GM18861 (cell line): ENCODE data around the gene C2CD4C.
"Not testable (repeated sequence)": the region's sequence is repeated elsewhere in the genome, so short reads cannot be mapped to it uniquely, and the experiment has no call there.

ENCODE experiments used
- ATAC-seq: cut with Tn5 transposase; IDR thresholded peaks from one replicate; pipeline ENCODE4 v1.9.1; 2021; ENCODE audit not compliant: unreplicated experiment

C2CD4C gene

DNA sequence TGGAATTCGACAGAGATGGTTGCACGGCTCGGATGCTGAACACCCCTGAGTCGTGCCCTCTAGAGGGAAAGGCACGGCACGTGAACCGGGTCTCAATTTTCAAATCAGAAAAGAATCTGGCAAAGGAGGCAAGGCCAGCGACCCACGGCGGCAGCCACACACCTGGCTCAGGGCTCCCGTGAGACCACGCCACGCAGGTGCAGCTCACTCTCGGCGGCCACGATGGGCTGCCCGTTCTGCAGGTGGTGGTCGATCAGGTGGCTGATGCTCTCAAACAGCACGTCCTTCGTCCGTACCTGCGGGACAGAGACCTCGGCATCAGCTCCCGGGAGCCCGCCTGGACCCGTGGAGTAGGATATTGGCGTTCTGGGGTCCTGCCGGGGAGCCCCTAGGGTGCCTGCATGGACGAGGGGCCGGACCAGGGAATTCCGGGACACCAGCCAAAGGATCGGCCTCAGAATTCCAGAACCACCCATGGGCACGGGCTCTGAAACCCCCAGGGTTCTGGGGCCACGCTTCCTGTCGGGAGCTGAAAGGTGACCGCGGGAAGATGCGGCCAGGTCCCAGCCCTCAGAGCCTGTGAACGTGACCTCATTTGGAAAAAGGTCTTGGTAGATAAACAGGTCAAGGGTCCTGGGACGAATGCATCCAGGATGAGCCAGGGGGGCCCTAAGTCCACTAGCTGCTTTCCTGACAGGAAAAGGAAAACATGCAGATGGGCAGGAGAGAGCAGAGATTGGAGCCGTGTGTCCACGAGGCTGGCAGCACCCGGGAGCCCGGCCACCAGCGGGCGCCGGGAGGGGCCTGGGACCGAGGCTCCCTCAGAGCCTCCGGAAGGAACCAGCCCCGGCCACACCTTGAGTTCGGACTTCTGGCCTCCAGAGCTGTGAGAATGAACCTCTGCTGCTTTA, 10.1 kb upstream of the C2CD4C start:
- no peak for ATAC-seq

DNA sequence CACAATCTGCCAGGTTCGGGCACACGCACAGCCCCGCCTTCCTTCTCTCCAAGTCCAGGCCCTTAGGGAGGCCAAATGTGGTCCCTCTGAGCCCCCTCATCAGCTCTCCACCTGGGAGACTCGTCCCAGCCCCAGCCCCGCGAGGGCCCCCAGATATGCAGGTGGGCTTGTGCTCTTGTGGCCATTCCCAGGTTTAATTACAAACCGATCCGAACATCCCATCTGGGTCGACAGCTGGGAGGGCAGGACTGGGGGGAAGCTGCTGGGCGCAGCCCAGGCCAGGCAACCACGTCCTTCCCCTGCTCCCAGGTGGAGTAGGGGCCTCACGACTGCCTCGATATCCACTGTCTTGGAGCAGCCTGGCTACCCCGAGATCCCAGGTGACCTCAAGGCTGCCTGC, 7.5 kb upstream of the C2CD4C start:
- no peak for ATAC-seq

DNA sequence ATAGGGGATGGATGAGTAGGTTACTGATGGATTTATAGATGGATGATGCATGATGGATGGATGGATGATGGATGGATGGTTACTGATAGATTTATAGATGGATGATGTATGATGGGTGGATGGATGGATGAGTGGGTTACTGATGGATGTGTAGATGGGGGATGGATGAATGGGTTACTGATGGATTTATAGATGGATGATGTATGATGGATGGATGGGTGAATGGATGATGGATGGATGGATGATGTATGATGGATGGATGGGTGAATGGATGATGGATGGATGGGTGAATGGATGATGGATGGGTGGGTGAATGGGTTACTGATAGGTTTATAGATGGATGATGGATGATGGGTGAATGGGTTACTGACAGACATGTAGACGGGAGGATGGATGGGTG, 6.3 kb upstream of the C2CD4C start:
- ATAC-seq, result no peak

DNA sequence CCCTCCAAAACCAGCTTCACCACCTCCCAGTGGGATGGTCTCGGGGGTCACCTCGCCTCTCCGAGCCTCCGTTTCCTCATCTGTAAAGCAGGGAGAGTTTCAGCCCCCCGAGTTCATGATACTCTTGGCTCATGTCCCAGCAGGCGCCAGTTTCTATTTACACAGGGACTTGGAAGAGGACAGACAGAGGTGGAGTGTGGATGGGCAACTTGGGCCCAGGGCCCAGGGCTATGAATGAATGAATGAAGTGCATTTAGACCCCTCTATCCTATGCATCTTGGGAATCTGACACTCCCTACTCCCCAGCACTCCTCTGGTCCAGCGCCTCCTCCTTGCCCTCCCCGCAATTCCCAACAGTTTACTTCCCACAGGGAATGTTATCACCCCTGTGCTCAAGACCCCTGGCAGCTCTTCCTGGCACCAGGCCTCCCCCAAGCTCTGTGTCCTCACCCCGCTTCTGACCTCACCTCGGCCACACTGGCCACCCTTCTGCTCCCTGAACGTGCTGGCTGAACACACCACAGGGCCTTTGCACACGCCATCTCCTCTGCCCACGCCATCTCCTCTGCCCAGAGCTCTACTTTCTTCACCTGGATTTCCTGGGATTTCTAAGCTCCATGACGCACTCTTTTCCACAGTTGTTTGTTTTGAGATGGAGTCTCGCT, 4.9 kb upstream of the C2CD4C start:
- ATAC-seq, result no peak

DNA sequence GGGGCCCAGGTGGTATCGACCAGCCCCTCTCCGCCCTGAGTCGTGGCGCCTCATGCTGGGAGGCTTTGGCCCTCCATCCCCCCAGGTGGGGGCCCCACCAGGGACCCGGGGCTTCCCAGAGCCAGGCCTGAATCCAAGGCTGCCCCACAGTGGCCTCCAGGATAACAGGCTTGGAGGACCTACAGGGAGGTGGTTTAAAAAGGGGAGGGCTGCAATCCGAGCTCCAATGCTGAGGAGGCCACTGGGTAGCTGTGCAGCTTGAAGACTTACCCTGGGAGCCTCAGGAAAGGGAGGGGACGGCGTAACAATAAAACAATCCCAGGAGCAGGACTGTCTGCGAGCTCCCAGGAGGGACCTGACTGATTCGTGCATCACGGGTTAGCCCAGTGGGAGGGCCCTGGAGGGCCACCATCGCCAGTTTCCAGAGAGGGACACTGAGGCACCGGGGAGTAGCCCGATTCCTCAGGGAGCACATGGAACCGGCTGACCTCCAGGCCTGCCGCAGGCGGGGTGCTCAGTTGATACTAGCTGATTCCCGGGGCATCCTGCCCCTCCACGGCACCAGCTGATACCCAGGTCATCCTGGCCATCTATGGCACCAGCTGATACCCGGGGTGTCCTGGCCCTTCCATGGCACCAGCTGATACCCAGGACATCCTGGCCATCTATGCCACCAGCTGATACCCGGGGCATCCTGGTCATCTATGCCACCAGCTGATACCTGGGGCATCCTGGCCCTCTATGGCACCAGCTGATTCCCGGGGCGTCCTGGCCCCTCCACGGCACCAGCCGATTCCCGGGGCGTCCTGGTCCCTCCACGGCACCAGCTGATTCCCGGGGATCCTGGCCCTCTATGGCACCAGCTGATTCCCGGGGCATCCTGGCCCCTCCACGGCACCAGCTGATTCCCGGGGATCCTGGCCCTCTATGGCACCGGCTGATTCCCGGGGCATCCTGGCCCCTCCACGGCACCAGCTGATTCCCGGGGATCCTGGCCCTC, 3.7 kb upstream of the C2CD4C start:
- ATAC-seq, result no peak

DNA sequence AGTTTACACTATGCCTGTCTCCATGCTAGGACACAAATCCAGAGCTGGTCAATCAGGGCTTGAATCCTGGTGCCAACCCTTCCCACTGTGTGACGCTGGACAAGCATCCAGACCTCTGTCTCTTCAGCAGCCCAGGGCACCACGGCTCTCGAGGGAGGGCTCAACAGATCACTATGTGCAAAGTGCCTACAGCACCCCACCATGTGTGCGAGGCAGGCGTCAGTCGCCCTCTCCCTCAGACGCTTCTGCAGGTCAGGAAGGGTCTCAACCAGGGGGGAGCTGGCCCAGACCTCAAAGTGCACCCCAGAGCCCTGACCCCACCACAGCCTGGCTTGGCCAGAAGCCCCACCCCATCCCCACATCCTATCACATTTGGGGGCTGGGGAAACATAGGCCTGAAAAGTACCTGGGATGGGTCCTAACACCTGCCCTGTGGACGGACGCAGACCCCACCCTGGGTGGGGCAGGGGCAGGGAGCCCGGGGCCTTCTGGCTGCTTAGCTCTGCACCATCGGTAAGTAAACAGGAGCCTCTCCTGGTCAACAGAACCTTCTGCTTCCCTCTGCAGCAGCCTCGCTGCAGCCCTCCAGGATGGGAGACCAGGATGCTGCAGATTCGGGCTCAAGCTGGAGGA, 2.9 kb upstream of the C2CD4C start:
- no peak for ATAC-seq

DNA sequence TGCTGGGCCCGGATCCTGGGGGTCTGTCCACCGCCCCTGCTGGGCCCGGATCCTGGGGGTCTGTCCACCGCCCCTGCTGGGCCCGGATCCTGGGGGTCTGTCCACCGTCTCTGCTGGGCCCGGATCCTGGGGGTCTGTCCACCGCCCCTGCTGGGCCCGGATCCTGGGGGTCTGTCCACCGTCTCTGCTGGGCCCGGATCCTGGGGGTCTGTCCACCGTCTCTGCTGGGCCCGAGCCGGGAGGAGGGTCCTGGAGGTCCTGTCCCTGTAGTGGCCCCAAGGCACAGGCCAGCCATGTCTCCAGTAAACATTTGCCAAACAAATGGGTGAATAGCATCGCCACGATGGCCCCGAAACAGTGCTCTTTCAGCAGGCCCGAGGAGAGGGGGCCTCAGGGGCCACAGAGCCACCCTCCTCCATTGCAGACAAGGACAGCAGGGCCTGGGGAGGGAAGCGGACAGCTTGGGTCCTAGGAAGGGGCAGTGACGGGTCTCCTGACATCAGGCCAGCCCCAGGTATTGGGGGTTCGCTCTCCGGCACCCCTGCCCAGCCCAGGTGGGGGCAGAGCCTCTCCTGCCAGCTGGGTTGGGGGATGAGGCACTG, 2.3 kb upstream of the C2CD4C start:
- not testable (repeated sequence) for ATAC-seq

DNA sequence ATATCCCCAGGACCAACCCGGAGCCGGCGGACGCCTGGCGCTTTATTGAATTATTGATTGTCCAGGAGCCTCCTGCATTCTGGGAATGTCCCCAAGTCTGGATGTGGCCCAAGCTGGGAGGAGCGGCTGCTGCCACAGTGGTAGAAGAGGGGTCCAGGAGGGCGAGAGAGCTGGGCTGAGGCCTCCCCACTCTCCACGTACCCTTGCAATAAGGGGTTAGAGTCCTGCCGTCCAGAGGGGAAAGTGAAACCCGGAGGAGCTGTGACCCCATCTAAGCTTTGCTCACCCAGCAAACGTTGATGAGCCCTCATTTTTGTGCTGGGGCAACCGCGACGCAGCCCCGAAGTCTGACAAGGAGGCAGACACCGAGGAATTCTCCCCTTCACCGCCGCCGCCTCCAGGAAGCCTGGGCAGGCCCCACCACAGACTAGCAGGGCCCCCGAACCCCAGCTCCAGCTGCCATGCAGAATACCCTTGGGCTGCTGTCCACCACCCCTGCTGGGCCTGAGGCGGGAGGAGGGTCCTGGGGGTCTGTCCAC, 1.4 kb upstream of the C2CD4C start:
- ATAC-seq, result no peak

DNA sequence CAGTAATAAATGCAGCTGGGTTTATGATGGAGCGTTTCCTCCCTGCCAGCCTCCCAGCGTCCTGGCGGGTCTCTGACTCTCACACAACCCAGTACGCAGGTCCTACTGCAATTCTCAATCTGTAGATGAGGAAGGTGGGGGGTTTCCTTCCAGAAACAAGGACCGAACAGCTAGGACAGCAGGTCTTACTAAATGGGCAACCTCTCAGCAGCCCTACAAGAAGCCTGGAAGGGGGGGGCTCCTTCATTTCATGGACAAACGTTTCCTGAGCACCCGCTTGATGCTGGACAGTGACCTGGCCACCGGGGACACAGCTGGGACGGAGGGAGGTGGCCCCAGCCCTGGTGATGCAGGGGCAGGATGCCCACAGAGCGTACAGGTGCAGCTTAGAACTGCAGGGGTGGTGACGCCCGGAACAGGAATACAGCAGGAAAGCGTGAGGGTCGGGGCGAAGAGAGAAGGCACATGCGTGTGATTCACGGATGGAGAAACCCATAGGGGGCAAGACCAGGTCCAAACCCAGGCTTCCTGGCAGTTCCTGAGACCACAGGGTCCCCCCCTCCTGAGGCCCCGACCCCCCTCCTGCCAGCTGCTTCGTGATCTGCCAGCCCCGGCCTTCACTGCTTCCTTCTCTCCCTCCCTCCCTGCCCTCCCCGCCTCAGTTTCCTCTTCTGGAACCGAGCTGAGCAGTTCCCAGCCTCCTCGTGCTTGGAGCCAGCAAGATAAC, 732 bp upstream of the C2CD4C start:
- no peak for ATAC-seq

DNA sequence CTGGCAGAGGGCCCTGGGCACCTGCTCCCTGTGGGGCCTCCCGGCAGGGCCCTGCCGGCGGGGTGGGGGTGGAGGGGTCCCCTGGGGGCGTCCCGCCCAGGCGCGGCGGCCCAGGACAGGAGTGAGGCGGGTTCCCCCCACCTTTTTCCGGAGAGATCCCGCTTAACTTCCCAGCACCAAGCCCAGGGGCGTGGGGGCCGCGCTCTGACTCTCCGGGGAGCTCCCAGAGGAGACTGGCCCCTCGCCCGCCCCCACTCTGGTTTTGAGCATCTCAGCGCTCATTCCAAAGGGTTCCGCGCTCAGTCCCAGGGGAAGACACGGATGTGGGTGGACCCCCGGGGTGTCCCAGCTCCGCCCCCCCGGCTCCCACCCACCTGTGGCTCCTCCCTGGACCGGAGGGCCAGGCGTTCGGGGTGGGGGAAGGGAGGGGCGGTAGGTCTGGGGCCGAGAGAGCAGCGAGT, 476 bp downstream of the C2CD4C start:
- ATAC-seq, result no peak

DNA sequence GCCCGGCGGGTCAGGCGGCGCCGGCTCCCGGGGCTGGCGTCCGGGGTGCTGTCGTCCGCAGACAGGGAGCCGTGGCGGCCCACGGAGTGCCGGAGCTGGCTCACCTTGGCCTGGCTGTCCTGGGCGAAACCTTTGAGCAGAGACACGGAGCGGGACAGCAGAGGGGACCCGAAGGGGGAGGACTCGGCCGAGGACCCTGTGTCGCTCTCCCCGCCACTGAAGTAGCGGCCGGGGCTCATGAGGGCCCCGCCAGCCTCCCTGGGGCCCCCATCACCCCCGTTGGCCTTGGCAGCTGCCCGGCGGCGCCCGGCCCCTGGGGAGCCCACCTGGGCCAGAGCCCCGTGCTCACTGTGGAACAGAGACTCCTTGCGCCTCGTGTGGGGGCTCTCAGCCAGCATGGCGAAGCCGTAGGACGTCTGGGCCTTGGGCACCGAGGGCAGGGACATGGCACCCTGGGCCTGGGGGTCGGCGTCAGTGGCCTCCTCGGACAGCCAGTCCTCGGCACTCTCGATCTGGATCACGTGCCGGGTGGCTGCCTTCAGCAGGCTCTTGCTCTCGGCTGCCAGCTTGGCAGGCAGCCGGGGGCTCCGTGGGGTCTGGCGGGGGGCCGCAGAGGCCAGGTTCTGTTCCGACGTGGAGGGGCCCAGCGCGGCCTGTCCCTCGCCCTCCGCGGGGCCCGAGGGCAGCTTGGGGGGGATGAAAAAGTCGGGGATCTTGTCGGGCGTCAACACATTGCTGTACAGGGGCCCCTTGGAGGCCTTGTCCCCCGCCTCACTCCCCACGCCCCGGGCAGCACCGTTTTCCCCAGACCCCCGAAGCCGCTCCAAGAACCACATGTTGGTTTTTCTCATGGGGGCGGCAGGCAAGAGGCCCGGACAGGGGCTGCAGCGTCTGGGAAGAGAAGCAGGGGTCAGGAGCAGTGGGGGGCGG, 1.2 kb downstream of the C2CD4C start:
- no peak for ATAC-seq

DNA sequence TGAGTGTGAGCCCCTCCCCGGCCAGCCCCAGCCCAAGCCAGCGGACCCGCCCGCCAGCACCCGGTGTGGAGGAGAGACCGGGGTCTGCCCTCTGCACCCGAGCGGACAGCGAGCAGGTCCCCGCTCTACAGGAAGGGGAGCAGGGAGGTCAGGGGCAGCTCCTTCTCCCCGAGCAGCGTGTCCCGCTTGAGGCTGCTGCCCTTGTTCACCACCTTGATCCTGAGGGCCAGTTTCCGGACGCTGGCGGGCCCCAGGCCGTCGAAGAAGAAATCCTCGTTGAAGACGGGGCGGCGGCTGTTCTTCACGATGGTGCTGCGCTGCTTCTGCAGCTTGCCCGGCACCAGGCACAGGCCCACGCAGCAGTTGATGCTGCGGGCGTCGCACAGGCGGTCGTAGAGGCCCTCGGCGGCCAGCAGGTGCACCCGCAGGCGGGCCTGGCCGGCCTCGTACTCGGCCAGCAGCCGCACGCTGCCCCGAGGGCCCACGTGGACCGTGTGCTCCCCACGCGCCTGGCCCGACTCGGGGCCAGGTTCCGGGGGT, 1.9 kb downstream of the C2CD4C start:
- no peak for ATAC-seq

DNA sequence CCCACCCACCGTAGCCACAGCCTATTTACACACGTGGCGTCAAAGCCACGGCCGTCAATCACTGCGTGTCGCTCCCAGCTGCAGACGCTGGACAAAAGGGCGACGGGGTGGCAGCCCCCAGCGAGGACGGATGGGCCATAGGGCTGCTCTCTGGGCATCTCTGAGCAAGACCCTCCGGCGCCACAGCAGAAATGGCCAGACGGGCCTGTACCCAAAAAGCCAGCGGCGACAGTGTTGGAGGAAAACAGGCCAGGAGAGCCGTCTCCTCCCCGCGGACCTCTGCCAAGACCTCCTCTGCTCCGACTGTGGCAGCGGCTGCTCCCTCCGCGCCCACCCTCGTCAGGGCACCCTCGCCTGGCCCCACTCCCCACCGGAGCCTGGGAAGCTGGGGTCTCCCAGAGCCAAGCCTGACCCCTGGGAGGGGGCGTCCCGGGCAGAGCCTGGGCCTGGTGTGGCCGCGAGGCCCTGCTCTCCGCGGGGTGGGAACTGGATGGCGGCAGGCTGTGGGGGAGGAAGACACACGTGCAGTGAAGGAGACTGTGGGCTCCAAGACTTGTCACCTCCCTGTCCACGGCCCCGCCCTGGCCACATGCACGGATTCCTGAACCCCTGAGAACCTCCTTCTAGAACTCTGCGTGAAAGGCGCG, 2.7 kb downstream of the C2CD4C start:
- ATAC-seq, result no peak

DNA sequence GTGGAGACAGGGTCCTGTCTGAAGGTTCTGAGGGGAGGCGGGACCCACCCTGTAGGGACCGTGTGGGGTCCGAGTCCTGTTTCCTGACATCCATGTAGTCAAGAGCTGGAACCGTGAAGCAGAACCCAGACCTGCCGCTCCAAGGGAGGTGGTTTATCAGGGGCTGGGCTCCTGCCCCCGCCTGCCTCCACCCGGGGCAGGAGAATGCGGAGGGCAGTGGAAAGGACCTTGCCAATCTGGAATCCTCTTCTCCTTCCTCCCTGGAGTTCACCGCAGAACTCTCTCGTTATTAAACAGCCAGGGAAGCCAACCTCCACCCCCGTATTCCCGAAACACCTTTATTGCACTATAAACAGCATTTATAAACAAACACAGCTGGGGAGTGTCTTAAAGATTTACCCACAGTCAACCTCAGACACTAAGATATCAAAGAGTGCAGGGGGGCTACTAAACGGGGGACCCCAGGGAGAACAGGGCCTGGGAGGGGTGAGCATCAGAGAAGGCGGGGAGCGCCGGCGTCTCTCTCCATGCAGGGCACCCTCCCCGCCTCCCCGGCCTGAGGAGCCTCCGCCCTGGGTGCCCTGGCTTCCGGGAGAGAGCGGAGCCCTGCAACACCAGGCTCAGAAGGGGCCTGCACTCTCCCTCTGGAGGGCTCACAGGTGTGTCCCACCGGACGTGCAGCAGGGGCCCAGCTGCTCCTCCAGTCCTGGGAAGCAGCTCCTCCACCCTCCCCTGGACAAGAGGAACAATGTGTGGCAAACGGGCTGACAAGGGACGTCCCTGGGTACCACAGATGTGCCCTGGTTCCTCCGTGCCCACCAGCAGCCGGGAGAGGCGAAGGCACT, 3.6 kb downstream of the C2CD4C start:
- no peak for ATAC-seq

DNA sequence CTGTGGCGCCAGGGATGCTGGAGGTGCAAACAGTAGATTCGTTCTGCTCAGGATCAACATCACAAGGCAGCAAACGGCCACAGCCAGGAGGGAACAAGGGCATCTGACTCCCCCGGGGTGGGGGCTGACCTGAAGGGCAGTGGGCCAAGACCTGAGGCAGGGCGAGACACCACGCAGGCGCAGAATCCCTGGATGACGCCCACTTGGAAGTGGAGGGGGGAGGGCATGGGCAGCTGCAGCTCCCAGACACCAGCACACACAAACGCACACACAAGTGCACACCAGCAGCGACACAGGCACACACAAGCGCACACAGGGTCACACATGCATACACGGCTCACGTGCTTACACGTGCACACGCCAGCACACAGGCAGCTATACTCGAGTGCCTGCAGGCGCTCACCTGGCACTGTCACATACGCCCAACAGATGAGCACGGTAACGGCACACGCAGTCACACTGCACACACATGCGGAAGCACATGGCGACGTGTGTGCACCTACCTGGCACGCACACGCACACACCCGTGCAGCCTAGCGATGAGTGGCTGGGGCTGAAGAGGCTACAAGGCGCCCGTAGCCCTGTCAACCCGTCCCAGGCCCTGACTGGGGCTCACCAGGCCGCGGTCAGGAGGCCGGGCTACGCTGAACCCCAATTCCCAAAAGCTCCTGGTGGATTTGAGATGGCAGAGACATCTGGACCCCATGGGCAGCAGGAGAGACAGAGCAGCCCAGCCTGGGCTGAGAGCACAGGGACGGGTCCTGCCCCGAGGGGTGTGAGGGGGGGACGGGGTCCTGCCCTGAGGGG, 5.5 kb downstream of the C2CD4C start:
- no peak for ATAC-seq

DNA sequence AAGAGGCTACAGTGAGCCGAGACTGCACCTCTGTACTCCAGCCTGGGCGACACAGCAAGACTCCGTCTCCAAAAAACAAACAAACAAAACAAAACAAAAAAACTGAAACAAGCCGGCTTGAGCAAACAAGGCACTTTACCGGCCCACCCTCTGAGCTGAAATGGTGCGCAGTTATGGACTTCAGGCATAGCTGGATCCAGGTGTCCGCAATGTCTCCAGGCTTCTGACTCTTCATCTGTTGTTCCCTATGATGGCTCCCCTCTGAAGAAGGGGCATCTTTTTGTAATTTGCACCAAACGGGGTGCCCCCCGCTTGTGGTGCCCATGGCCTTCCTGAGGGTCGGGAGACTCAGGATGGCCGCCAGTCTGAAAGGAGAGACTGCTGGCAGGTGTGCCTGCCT, 6.2 kb downstream of the C2CD4C start:
- ATAC-seq, result no peak
